A673 (cell line): ENCODE data around the gene CACHD1.

Experiments
- CTCF ChIP-seq: fragments of 300-800, 200-600 bp; sonication (generic); conservative IDR thresholded peaks from 2 replicates; pipeline ENCODE4 v1.5.1; 2017; ENCODE audit warnings: low read depth, mild to moderate bottlenecking, antibody characterized with exemption, low read length, moderate library complexity, mixed read lengths
- EZH2 ChIP-seq: fragments of 200-600 bp; sonication (generic); IDR thresholded peaks from 2 replicates; pipeline ENCODE4 v1.6.1; 2017; ENCODE audit warnings: borderline replicate concordance, low read depth, mild to moderate bottlenecking, mixed read lengths, antibody characterized with exemption, low read length; ENCODE audit not compliant: poor library complexity, severe bottlenecking

- TF ChIP-seq CTCF = peak; percentile 47
- TF ChIP-seq EZH2 = no peak
These were observed 114.5 kb downstream of the CACHD1 start for GRCh38 chr1:64584479-64584878.
